HepG2 (cell line): Measurements from ENCODE around the gene SHISAL1. TPM values are rescaled to one million over a fixed set of nuclear protein-coding genes. Genes with fewer than 3 reads are reported as not detected.

ENCODE experiments used
- ATAC-seq: fragments of 200-7000 bp; cut with Tn5 transposase; 3 replicates; pipeline ENCODE4 v1.9.1; 2020; ENCODE audit warnings: mild to moderate bottlenecking, moderate library complexity
- BruUV-seq: library from RNA; stranded (reverse); fragments of 400-500 nt; replicated peaks from 2 replicates; lab custom pipeline; 2021; lab: Mats Ljungman, UMichigan
- CTCF ChIA-PET: fragments of 300-600 bp; formaldehyde crosslinking; extraction: SDS; loops from one replicate; lab custom pipeline; 2021; ENCODE audit warnings: low total read pairs, inconsistent platforms, low intra/inter-chr PET ratio; lab: Yijun Ruan, JAX
- POLR2A ChIA-PET: fragments of 350-600 bp; sonication (Branson Sonifier 250); formaldehyde crosslinking; loops from one replicate; lab custom pipeline; 2020; ENCODE audit warnings: antibody characterized with exemption, inconsistent platforms; lab: Yijun Ruan, JAX
- DNase-seq: peaks from one replicate; pipeline ENCODE4 v3.0.0-alpha.2; 2015; ENCODE audit warnings: low spot score
- FAIRE-seq: peaks from 3 replicates; lab custom pipeline; 2011; peaks lifted over from hg19 to GRCh38; lab: Jason Lieb, UNC
- H2AFZ ChIP-seq: one replicate; pipeline ENCODE4 v1.6.1; 2011; ENCODE audit warnings: low read length, inconsistent platforms
- H3K27ac ChIP-seq: fragments of 300-600 bp; 3 replicates; pipeline ENCODE4 v1.8.0; 2011; ENCODE audit warnings: mixed run types, mild to moderate bottlenecking, mixed read lengths, low read length, inconsistent platforms; ENCODE audit not compliant: insufficient read depth; ENCODE audit errors: extremely low read length
- H3K27me3 ChIP-seq, 2 experiments: fragments of 200-600 bp in 1 of 2; 2 replicates in 1 of 2; 3 replicates in 1 of 2; pipeline versions ENCODE4 v1.6.0 to v1.8.0; 2011; ENCODE audit warnings: low read length in 2 of 2, mild to moderate bottlenecking in 2 of 2, moderate library complexity in 2 of 2, inconsistent platforms in 1 of 2; ENCODE audit not compliant: insufficient read depth in 2 of 2, control insufficient read depth in 1 of 2
- H3K36me3 ChIP-seq, 2 experiments: fragments of 200-600 bp in 1 of 2; replicated peaks in 1 of 2; 2 replicates in 1 of 2; 3 replicates in 1 of 2; pipeline versions ENCODE4 v1.5.1 to v1.8.0; 2011; ENCODE audit warnings: low read length in 2 of 2, inconsistent platforms in 1 of 2; ENCODE audit not compliant: insufficient read depth in 2 of 2, control insufficient read depth in 1 of 2
- H3K4me1 ChIP-seq: 2 replicates; pipeline ENCODE4 v1.5.1; 2012; ENCODE audit warnings: low read length, inconsistent platforms; ENCODE audit not compliant: insufficient read depth
- H3K4me2 ChIP-seq: 2 replicates; pipeline ENCODE4 v1.6.0; 2011; ENCODE audit warnings: low read depth, low read length, inconsistent platforms
- H3K4me3 ChIP-seq, 3 experiments: fragments of 200-600 bp in 1 of 3; sonication (generic), shearing (Covaris generic) in 1 of 3; replicated peaks in 1 of 3; 2 replicates each; pipeline ENCODE4 v1.5.1; 2011 to 2016; ENCODE audit warnings: low read length in 3 of 3, inconsistent platforms in 2 of 3, low read depth in 2 of 3, mild to moderate bottlenecking in 2 of 3, control low read depth in 1 of 3, mixed read lengths in 1 of 3; ENCODE audit not compliant: insufficient read depth in 1 of 3
- H3K79me2 ChIP-seq: one replicate; pipeline ENCODE4 v1.6.1; 2011; ENCODE audit warnings: low read length, inconsistent platforms; ENCODE audit not compliant: insufficient read depth
- H3K9ac ChIP-seq: 2 replicates; pipeline ENCODE4 v1.6.0; 2011; ENCODE audit warnings: mild to moderate bottlenecking, low read depth, low read length, inconsistent platforms; ENCODE audit not compliant: insufficient read depth
- H3K9me3 ChIP-seq: 2 replicates; pipeline ENCODE4 v1.5.1; 2012; ENCODE audit warnings: mild to moderate bottlenecking, low read length
- H4K20me1 ChIP-seq: 2 replicates; pipeline ENCODE4 v1.6.0; 2011; ENCODE audit warnings: inconsistent platforms, mild to moderate bottlenecking, low read length, moderate library complexity; ENCODE audit not compliant: insufficient read depth
- HNRNPL ChIP-seq: fragments of 200-400 bp; formaldehyde crosslinking; IDR thresholded peaks from 2 replicates; pipeline ENCODE4 v1.6.1; 2017; ENCODE audit warnings: mild to moderate bottlenecking, low read depth, low read length
- MATR3 ChIP-seq: sonication (generic); formaldehyde crosslinking; IDR thresholded peaks from 2 replicates; pipeline ENCODE4 v1.4.0; 2020; ENCODE audit warnings: missing genetic modification reagents
- MXI1 ChIP-seq: IDR thresholded peaks from 3 replicates; pipeline ENCODE4 v1.6.1; 2012; ENCODE audit warnings: low read depth, low read length, inconsistent platforms, borderline replicate concordance
- NRL ChIP-seq: sonication (generic); formaldehyde crosslinking; IDR thresholded peaks from 2 replicates; pipeline ENCODE4 v1.5.0; 2020; ENCODE audit warnings: missing genetic modification reagents, mild to moderate bottlenecking, moderate library complexity, borderline replicate concordance
- TSC22D2 ChIP-seq: sonication (generic); formaldehyde crosslinking; IDR thresholded peaks from 2 replicates; pipeline ENCODE4 v1.5.1; 2020; ENCODE audit warnings: missing genetic modification reagents, mild to moderate bottlenecking, borderline replicate concordance
- ZFX ChIP-seq: sonication (generic); formaldehyde crosslinking; IDR thresholded peaks from 2 replicates; pipeline ENCODE4 v1.4.0; 2020; ENCODE audit warnings: mild to moderate bottlenecking, low read depth, missing genetic modification reagents, moderate library complexity
- ZMYM4 ChIP-seq: sonication (generic); formaldehyde crosslinking; IDR thresholded peaks from 2 replicates; pipeline ENCODE4 v1.8.1; 2023; ENCODE audit warnings: mild to moderate bottlenecking, missing genetic modification reagents
- ZNF329 ChIP-seq: sonication (generic); formaldehyde crosslinking; IDR thresholded peaks from 2 replicates; pipeline ENCODE4 v1.9.0; 2021; ENCODE audit warnings: low read depth, mild to moderate bottlenecking, missing genetic modification reagents
- ZNF343 ChIP-seq: sonication (generic); formaldehyde crosslinking; IDR thresholded peaks from 2 replicates; pipeline ENCODE4 v1.4.0; 2020; ENCODE audit warnings: mild to moderate bottlenecking, missing genetic modification reagents
- ZNF761 ChIP-seq: sonication (generic); formaldehyde crosslinking; conservative IDR thresholded peaks from 2 replicates; pipeline ENCODE4 v1.4.0; 2020; ENCODE audit warnings: mild to moderate bottlenecking, missing genetic modification reagents
- ZNF790 ChIP-seq: sonication (generic); formaldehyde crosslinking; IDR thresholded peaks from 2 replicates; pipeline ENCODE4 v1.8.0; 2022; ENCODE audit warnings: missing genetic modification reagents, mild to moderate bottlenecking, borderline replicate concordance
- WGBS: methylation state at CpG from one replicate; pipeline ENCODE4 v1.1.6; 2017; ENCODE audit warnings: low lambda C conversion rate; 5-methylcytosine and 5-hydroxymethylcytosine counted together
- in situ Hi-C: cut with HindIII; loops from 2 replicates; pipeline ENCODE4 v1.10.0; 2017; ENCODE audit warnings: low pct_unique_long_range_greater_than_20kb; ENCODE audit not compliant: extremely low pct_ligation_motif_present
- intact Hi-C: fragments of 100-400 bp; cut with micrococcal nuclease; formaldehyde crosslinking; loops from one replicate; pipeline ENCODE4 v1.10.0; 2022; ENCODE audit not compliant: unreplicated experiment
- polyA plus RNA-seq, 8 experiments: library from polyadenylated mRNA; depleted of rRNA in 3 of 8; stranded (reverse) in 7 of 8; unstranded in 1 of 8; fragments of >200 nt; fragmentation: Illumina TruSeq in 4 of 8; extraction: Trizol in 4 of 8; gene quantifications; 2 replicates each; pipeline versions ENCODE4 v1.2.1 to v1.2.3, GENCODE V29; 2011 to 2016; ENCODE audit warnings: low read depth in 4 of 8, missing spikeins in 1 of 8, mixed read lengths in 1 of 8; ENCODE audit not compliant: insufficient read depth in 1 of 8
- total RNA-seq, 5 experiments: library from RNA; depleted of rRNA; stranded (reverse); fragments of >200 nt; fragmentation: Illumina TruSeq; extraction: Trizol; gene quantifications; 2 replicates each; pipeline ENCODE4 v1.2.3, GENCODE V29; 2016; ENCODE audit warnings: low read depth in 1 of 5
- TF ChIP-seq, protein P1 (sequence below): sonication (generic); formaldehyde crosslinking; IDR thresholded peaks from 2 replicates; pipeline ENCODE4 v1.5.1; 2020; ENCODE audit warnings: missing genetic modification reagents, mild to moderate bottlenecking, borderline replicate concordance
- TF ChIP-seq, protein P2 (sequence below): sonication (generic); formaldehyde crosslinking; IDR thresholded peaks from 2 replicates; pipeline ENCODE4 v1.5.1; 2020; ENCODE audit warnings: mild to moderate bottlenecking, missing genetic modification reagents, borderline replicate concordance
- TF ChIP-seq, protein P3 (sequence below): sonication (generic); formaldehyde crosslinking; IDR thresholded peaks from 2 replicates; pipeline ENCODE4 v1.4.0; 2020; ENCODE audit warnings: low read depth, mild to moderate bottlenecking, missing genetic modification reagents

Gene SHISAL1
- total and polyA plus RNA-seq, 2 of the 13 experiments (the other 11 are each of a cell fraction or from before 2014, with no cell fraction given), result not detected

GRCh38 chr22:44204739-44205515 lies 107.8 kb downstream of the SHISAL1 start (continued):
- TF ChIP-seq, protein P1, sequence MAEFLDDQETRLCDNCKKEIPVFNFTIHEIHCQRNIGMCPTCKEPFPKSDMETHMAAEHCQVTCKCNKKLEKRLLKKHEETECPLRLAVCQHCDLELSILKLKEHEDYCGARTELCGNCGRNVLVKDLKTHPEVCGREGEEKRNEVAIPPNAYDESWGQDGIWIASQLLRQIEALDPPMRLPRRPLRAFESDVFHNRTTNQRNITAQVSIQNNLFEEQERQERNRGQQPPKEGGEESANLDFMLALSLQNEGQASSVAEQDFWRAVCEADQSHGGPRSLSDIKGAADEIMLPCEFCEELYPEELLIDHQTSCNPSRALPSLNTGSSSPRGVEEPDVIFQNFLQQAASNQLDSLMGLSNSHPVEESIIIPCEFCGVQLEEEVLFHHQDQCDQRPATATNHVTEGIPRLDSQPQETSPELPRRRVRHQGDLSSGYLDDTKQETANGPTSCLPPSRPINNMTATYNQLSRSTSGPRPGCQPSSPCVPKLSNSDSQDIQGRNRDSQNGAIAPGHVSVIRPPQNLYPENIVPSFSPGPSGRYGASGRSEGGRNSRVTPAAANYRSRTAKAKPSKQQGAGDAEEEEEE (CRISPR knock-in tag), result no peak
- TF ChIP-seq ZNF761 (CRISPR knock-in tag) (no peak), ZFX (CRISPR knock-in tag) (no peak), ZNF790 (CRISPR knock-in tag) (no peak), MXI1 (no peak)

DNA sequence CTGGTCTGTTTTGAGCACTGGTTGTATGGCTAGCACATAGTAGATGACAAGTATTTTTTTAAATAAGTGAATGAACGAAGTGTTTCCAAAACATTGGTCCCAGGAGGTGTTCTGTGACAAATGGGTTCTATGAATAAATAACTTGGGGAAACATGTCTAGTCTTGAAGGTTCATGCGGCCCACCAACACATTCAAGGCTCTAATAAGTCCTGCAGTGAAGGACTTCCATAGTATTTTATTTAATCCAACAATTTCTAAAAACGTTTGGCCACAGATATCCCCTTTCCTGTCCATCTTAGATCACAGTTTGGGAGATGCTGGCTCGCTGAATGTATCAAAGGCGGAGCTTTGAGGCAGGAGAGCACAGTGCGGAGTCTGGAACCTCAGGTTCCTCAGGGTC lies 109.5 kb downstream of the SHISAL1 start:
- ATAC-seq (no peak), DNase-seq (no peak), FAIRE-seq (no peak)
- intact Hi-C loops, result no loop called here
- ChIA-PET POLR2A (no interaction called here), CTCF (no interaction called here)
- H3K4me2 ChIP-seq, result no peak overlapping the region
- no peak overlapping the region for H3K4me3 ChIP-seq
- WGBS, result 0% methylated on average over 5 of the region's 6 CpGs
- no TSS peak for BruUV-seq
- no peak overlapping the region for H3K9ac ChIP-seq
- no peak overlapping the region for H2AFZ ChIP-seq
- no peaks in the 10 kb centered on the region for H4K20me1 ChIP-seq
- no peak overlapping the region for H3K27ac ChIP-seq
- H3K9me3 ChIP-seq, result no peaks in the 10 kb centered on the region
- no peaks in the 10 kb centered on the region for H3K79me2 ChIP-seq
- in situ Hi-C loops, result no loop called here
- no peaks in the 10 kb centered on the region for H3K4me1 ChIP-seq
- H3K36me3 ChIP-seq, result no peaks in the 10 kb centered on the region
- peaks cover 5 to 38% of the 10 kb centered on the region in 2 experiments; a peak in 4 of 5 replicates for H3K27me3 ChIP-seq
- TF ChIP-seq NRL (CRISPR knock-in tag), result no peak
- TF ChIP-seq MATR3 (CRISPR knock-in tag), result no peak
- TF ChIP-seq, protein P2, sequence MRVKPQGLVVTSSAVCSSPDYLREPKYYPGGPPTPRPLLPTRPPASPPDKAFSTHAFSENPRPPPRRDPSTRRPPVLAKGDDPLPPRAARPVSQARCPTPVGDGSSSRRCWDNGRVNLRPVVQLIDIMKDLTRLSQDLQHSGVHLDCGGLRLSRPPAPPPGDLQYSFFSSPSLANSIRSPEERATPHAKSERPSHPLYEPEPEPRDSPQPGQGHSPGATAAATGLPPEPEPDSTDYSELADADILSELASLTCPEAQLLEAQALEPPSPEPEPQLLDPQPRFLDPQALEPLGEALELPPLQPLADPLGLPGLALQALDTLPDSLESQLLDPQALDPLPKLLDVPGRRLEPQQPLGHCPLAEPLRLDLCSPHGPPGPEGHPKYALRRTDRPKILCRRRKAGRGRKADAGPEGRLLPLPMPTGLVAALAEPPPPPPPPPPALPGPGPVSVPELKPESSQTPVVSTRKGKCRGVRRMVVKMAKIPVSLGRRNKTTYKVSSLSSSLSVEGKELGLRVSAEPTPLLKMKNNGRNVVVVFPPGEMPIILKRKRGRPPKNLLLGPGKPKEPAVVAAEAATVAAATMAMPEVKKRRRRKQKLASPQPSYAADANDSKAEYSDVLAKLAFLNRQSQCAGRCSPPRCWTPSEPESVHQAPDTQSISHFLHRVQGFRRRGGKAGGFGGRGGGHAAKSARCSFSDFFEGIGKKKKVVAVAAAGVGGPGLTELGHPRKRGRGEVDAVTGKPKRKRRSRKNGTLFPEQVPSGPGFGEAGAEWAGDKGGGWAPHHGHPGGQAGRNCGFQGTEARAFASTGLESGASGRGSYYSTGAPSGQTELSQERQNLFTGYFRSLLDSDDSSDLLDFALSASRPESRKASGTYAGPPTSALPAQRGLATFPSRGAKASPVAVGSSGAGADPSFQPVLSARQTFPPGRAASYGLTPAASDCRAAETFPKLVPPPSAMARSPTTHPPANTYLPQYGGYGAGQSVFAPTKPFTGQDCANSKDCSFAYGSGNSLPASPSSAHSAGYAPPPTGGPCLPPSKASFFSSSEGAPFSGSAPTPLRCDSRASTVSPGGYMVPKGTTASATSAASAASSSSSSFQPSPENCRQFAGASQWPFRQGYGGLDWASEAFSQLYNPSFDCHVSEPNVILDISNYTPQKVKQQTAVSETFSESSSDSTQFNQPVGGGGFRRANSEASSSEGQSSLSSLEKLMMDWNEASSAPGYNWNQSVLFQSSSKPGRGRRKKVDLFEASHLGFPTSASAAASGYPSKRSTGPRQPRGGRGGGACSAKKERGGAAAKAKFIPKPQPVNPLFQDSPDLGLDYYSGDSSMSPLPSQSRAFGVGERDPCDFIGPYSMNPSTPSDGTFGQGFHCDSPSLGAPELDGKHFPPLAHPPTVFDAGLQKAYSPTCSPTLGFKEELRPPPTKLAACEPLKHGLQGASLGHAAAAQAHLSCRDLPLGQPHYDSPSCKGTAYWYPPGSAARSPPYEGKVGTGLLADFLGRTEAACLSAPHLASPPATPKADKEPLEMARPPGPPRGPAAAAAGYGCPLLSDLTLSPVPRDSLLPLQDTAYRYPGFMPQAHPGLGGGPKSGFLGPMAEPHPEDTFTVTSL (CRISPR knock-in tag), result no peak
- TF ChIP-seq HNRNPL, result no peak
- TF ChIP-seq, protein P3, sequence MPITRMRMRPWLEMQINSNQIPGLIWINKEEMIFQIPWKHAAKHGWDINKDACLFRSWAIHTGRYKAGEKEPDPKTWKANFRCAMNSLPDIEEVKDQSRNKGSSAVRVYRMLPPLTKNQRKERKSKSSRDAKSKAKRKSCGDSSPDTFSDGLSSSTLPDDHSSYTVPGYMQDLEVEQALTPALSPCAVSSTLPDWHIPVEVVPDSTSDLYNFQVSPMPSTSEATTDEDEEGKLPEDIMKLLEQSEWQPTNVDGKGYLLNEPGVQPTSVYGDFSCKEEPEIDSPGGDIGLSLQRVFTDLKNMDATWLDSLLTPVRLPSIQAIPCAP (CRISPR knock-in tag), result no peak
- no peak for TF ChIP-seq ZNF343 (CRISPR knock-in tag)
- no peak for TF ChIP-seq ZNF329 (CRISPR knock-in tag)
- no peak for TF ChIP-seq ZMYM4 (CRISPR knock-in tag)
- no peak for TF ChIP-seq TSC22D2
